ENCODE results near the gene PCP2.

DNA sequence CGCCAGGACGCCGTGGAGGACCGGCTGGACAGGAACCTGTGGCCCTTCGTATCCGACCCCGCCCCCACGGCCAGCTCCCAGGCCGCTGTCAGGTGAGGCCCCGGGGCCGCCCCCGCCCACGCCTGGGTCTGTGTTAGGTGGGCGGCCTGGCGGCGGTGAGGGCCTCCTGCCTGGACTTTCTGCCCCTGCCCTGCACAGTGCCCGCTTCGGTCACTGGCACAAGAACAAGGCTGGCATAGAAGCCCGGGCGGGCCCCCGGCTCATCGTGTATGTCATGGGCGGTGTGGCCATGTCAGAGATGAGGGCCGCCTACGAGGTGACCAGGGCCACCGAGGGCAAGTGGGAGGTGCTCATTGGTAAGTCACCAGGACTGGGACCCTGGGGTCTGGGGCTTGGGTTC is 13.6 kb upstream of the PCP2 start:
- no peak for TF ChIP-seq MYC (IDR thresholded peaks at IDR 0.05; ENCODE audit: low read depth, low read length)
- TF ChIP-seq, protein P1, sequence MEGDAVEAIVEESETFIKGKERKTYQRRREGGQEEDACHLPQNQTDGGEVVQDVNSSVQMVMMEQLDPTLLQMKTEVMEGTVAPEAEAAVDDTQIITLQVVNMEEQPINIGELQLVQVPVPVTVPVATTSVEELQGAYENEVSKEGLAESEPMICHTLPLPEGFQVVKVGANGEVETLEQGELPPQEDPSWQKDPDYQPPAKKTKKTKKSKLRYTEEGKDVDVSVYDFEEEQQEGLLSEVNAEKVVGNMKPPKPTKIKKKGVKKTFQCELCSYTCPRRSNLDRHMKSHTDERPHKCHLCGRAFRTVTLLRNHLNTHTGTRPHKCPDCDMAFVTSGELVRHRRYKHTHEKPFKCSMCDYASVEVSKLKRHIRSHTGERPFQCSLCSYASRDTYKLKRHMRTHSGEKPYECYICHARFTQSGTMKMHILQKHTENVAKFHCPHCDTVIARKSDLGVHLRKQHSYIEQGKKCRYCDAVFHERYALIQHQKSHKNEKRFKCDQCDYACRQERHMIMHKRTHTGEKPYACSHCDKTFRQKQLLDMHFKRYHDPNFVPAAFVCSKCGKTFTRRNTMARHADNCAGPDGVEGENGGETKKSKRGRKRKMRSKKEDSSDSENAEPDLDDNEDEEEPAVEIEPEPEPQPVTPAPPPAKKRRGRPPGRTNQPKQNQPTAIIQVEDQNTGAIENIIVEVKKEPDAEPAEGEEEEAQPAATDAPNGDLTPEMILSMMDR (IDR thresholded peaks at IDR 0.05; ENCODE audit: low read depth, low read length): no peak

All from NB4 (cell line).